ENCODE data around the gene TOPORS.

Gene TOPORS

DNA sequence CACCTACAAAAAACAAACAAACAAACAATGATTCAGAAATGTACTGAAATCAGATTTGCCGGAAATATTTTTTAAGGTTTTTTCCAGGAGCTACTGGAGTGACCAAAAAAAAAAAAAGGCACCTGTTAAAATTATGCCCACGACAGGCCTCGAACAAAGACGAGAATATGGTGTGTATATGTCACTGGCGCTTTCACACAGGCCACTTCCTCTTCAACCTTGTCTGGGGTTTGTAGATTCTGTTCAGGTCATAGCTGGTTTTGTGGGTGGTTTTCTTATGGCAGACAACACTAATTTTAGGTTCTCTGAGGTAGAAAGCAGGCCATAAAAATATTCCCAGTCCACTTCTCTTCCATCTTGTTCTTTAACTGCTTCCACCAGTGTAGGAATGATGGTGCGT, 13.6 kb upstream of the TOPORS start:
- no peak overlapping the region for H3K27ac ChIP-seq
- TF ChIP-seq, protein P1, sequence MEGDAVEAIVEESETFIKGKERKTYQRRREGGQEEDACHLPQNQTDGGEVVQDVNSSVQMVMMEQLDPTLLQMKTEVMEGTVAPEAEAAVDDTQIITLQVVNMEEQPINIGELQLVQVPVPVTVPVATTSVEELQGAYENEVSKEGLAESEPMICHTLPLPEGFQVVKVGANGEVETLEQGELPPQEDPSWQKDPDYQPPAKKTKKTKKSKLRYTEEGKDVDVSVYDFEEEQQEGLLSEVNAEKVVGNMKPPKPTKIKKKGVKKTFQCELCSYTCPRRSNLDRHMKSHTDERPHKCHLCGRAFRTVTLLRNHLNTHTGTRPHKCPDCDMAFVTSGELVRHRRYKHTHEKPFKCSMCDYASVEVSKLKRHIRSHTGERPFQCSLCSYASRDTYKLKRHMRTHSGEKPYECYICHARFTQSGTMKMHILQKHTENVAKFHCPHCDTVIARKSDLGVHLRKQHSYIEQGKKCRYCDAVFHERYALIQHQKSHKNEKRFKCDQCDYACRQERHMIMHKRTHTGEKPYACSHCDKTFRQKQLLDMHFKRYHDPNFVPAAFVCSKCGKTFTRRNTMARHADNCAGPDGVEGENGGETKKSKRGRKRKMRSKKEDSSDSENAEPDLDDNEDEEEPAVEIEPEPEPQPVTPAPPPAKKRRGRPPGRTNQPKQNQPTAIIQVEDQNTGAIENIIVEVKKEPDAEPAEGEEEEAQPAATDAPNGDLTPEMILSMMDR (IDR thresholded peaks at IDR 0.05), result no peak
- H3K4me3 ChIP-seq, result no peak overlapping the region
- DNase-seq (ENCODE audit: low spot score), result no peak

DNA sequence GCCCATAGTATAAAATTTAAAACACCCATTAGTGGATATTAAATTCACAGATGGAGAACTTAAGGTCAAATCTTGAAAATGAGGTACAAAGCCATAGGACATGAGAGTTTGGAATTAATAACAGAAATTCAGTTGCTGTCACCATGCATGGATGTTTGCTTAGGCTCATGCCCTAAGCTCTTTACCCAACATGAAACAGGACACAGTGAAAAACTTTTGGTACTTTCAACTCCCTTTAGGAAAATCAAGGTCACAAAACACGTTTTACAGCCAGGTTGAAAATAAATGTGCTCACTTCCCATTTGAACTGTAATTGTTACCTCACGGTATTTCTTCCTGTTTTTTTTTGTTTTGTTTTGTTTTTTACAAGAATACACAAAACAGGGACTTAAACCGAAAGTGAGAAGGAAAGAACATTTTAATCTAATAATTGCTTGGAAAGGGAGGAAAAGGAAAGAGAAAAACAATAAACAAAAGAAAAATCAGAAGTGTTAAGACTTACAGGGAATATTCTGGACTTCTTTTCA, 6.1 kb upstream of the TOPORS start:
- Histone ChIP-seq H3K4me3 (no peak overlapping the region), H3K27ac (no peak overlapping the region)
- TF ChIP-seq, protein P1 (IDR thresholded peaks at IDR 0.05), result no peak
- no peak for DNase-seq (ENCODE audit: low spot score)

DNA sequence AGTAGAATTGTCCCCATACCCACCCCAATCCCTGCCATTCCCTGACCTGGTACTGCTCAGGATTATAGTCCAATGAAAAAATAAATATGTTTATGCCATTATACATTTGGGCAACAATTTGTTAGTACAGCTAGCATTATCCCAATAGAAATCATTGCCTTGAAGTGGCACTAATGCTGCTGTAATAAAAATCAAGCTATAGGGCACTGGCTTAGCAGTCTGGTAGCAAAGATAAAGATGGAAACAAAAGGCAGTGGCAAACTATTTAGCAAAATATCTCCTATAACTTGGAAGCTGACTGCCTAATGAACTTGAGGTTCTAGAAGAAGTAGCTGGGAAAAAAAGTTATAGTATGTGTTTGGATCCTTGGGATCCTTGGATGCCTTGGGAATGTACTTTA, 2.2 kb upstream of the TOPORS start:
- H3K27ac ChIP-seq, result no peak overlapping the region
- DNase-seq (ENCODE audit: low spot score), result no peak
- TF ChIP-seq, protein P1 (IDR thresholded peaks at IDR 0.05), result no peak
- H3K4me3 ChIP-seq, result no peak overlapping the region

- DNase-seq (ENCODE audit: low spot score), result no peak
- H3K27ac ChIP-seq, result no peak overlapping the region
- TF ChIP-seq, protein P1 (IDR thresholded peaks at IDR 0.05), result no peak
- no peak overlapping the region for H3K4me3 ChIP-seq
Measured at GRCh38 chr9:32554107-32554506, 1.7 kb upstream of the TOPORS start.

DNA sequence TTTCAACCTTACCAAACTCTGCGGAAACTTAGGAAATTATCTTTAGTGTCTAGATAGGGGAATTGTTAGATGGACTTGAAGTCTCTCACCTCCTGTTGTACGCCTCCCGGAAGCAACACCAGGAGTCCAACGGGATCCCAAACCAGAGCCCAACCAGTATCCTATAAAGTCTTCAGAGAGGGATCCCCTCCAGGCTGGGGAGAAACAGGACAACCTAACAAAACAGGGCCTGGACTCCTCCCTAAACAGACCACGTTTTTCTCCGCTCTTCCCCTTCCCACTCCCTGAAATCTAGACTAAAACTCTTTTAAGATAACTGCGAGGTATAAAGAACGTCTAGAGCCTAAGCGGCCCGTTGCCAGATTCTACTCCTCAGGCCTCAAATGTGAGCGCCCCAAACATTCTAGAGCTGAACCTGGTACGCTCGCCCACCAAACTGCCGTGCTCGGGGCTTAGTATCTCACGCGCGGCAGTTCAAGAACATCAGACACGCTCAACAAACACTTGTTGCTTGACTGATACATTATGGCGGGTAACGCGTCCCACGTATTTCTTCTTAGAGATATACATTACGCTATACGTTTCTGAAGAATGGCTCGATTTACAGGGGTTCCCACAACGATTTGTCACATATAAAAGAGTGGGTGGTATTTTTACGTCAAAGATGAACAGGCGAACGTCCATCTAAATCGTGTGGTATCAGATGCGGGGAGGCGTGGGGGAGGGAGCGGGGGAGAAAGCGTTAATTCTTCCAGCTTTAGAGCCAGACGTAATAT, 922 bp downstream of the TOPORS start:
- TF ChIP-seq, protein P1 (IDR thresholded peaks at IDR 0.05), result no peak
- DNase-seq (ENCODE audit: low spot score), result peak; percentile 76
- H3K4me3 ChIP-seq, result peak overlapping the region; percentile 85
- H3K27ac ChIP-seq, result peak overlapping the region; percentile 80 to 94

- peak overlapping the region; percentile 80 to 94 for H3K27ac ChIP-seq
- TF ChIP-seq, protein P1 (IDR thresholded peaks at IDR 0.05), result no peak
- peak overlapping the region; percentile 85 for H3K4me3 ChIP-seq
- peak; percentile 96 for DNase-seq (ENCODE audit: low spot score)
Measured at GRCh38 chr9:32550562-32551275, 1.7 kb downstream of the TOPORS start.

Data from coronary artery (tissue), 2 donors.